Fibroblast of villous mesenchyme (primary cell): ENCODE results near the gene PXDC1. TPM values are rescaled to one million over a fixed set of nuclear protein-coding genes. Genes with fewer than 3 reads are reported as not detected.
"Not testable (repeated sequence)": the region's sequence is repeated elsewhere in the genome, so short reads cannot be mapped to it uniquely, and the experiment has no call there.

Experiments
- DNase-seq: peaks from one replicate; pipeline ENCODE4 v3.0.0-alpha.2; 2010; ENCODE audit warnings: low read depth
- H3K4me3 ChIP-seq: 2 replicates; pipeline ENCODE4 v1.5.1; 2011; ENCODE audit warnings: low read depth, mild to moderate bottlenecking, low read length
- total RNA-seq: library from RNA; depleted of rRNA; stranded (reverse); fragments of >200 nt; gene quantifications from 2 replicates; pipeline ENCODE4 v1.2.3, GENCODE V29; 2012
- TF ChIP-seq, protein P1 (sequence below): IDR thresholded peaks from 2 replicates; pipeline ENCODE4 v1.5.1; 2012; ENCODE audit warnings: low read depth, mild to moderate bottlenecking, low read length; ENCODE audit not compliant: insufficient read depth

The PXDC1 gene
- total RNA-seq, 1 donor = 92.4 TPM

DNA sequence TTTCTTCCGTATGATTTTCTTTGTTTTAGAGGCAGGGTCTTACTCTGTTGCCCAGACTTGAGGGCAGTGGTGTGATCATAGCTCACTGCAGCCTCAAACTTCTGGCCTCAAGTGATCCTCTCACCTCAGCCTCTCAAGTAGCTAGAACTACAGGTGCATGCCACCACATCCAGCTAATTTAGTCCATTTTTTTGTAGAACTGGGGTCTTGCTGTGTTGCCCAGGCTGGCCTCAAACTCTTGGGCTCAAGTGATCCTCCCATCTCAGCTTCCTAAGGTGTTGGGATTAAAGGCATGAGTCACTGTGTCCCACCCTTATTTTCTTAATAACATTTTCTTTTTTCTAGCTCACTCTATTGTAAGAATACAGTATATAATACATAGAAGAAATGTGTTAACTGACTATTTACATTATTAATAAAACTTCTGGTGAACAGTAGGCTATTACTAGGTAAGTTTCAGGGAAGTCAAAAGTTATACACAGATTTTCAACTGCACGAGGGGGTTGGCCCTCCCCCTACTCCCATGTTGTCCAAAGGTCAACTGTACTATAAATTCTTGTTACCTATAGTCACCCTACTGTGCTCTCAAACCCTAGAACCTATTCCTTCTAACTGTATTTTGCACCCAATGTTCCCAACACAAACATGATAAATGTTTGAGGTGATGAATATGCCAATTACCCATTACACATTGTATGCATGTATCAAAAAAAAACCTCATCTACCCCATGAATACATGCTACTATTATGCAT lies 56.3 kb downstream of the PXDC1 start:
- TF ChIP-seq, protein P1, sequence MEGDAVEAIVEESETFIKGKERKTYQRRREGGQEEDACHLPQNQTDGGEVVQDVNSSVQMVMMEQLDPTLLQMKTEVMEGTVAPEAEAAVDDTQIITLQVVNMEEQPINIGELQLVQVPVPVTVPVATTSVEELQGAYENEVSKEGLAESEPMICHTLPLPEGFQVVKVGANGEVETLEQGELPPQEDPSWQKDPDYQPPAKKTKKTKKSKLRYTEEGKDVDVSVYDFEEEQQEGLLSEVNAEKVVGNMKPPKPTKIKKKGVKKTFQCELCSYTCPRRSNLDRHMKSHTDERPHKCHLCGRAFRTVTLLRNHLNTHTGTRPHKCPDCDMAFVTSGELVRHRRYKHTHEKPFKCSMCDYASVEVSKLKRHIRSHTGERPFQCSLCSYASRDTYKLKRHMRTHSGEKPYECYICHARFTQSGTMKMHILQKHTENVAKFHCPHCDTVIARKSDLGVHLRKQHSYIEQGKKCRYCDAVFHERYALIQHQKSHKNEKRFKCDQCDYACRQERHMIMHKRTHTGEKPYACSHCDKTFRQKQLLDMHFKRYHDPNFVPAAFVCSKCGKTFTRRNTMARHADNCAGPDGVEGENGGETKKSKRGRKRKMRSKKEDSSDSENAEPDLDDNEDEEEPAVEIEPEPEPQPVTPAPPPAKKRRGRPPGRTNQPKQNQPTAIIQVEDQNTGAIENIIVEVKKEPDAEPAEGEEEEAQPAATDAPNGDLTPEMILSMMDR = no peak
- no peak for DNase-seq
- H3K4me3 ChIP-seq = no peak overlapping the region

DNA sequence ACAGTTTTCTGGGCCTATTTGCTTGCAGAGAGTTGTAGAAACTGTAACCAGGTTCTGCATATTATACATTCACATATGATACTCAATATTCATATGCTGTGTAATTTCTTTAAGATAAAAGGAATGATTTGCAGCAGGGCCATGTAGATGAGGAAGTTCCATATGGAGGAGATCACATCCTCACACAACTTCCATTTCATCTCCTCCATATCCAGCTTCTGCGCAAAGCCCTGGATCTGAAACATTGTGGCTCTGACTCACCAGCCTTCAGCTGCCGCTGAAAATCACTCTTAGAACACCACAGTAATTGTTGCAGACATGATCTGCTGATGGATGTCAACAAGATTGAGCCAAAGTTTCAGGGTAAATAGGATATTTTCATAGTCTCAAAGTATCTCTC lies 57.7 kb downstream of the PXDC1 start:
- DNase-seq = no peak
- TF ChIP-seq, protein P1 = no peak
- no peak overlapping the region for H3K4me3 ChIP-seq

DNA sequence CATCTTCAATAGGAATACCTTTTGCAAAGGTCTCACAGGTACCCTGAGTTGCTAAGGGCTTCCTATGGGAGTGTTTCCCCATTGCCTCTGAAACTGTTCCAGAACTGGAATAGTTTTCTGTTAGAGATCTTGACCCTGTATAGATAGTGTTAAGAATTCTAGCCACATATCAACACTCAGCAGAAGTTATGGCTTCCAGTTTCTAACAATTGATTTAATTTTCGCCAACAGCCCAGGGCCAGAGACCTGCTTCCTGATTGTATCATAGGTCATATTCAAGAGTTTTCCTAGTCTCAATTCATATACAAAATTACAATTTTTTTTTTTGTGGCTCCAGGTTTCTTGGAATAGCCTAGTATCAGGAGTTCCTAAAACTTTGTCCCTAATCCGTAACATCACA lies 61.0 kb downstream of the PXDC1 start:
- TF ChIP-seq, protein P1 = no peak
- DNase-seq = no peak
- H3K4me3 ChIP-seq = no peak overlapping the region

DNA sequence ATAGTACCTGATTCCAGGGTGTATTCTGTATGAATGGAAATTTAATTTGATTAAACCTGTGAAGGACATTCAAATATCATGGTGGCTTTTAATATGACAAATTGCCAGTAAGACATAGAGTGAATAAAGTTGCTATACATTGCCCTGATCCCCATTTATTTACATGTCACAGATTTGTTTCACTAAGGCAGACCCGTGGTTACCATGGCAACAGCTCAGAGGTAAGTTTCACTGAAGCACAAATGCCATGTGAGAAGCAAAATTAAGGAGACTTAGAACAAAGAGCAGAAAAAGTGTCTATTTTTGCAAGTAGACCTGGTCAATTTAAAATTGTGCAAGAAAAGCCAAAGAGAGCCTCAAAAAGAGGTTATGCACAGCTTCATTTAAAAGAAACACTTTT lies 63.7 kb downstream of the PXDC1 start:
- H3K4me3 ChIP-seq = no peak overlapping the region
- TF ChIP-seq, protein P1 = no peak
- no peak for DNase-seq

DNA sequence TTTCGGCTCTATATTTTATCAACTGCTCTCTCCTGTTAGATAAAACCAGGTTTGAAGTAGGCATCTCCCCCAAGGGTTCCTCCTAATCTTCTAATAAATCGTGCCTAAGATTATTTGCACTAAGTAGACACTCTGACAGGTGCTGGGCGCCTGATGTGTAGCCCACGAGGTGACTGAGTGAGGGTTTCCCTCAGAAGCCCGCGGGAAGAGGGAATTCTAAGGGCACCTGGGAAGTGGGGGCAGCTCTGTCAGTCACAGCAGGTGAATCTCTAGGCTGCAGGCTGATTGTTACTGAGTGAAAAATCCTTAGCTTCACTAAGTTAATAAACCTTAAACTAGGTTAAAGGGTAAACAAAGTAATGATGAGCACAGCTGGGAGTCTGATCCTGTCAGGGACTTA lies 68.2 kb downstream of the PXDC1 start:
- DNase-seq = no peak
- H3K4me3 ChIP-seq = no peak overlapping the region
- TF ChIP-seq, protein P1 = no peak

DNA sequence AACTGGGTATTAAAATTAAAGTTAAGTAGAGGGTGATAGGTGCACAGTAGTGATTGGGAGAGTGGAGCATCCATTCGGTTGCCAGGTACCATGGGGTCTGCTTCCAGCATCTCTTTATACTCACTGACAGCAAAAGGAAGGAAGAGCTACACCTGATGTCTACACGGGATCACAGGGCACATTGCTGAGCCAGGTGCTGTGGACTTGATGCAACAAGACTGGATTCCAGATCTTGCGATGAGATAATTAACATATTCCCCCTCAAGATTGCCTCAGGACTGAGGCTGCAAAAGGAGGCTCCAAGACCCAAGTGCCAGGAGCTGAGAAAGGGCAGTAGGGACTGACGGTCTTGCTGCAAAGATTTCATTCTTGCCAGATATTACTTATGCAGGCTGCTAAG lies 72.6 kb downstream of the PXDC1 start:
- no peak overlapping the region for H3K4me3 ChIP-seq
- no peak for DNase-seq
- TF ChIP-seq, protein P1 = no peak

DNA sequence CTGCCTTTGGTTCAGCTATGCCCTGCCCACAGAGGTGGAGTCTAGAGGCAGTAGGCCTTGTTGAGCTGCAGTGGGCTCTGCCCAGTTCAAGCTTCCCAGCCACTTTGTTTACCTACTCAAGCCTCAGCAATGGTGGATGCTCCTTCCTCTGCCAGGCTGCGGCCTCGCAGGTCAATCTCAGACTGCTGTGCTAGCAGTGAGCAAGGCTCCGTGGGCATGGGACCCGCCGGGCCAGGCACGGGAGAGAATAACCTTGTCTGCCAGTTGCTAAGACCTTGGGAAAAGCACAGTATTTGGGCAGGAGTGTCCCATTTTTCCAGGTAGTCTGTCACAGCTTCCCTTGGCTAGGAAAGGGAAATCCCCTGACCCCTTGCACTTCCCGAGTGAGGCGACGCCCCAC lies 73.8 kb downstream of the PXDC1 start:
- not testable (repeated sequence) for DNase-seq, H3K4me3 ChIP-seq

DNA sequence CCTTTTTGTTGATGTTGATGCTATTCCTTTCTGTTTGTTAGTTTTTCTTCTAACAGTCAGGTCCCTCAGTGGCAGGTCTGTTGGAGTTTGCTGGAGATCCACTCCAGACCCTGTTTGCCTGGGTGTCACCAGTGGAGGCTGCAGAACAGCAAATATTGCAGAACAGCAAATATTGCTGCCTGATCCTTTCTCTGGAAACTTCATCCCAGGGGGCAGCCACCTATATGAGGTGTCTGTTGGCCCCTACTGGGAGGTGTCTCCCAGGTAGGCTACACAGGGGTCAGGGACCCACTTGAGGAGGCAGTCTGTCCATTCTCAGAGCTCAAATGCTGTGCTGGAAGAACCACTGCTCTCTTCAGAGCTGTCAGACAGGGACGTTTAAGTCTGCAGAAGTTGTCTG lies 74.2 kb downstream of the PXDC1 start:
- H3K4me3 ChIP-seq, DNase-seq: not testable (repeated sequence)
